BLaER1 treated with 17β-estradiol and CSF1 and Interleukin-3, amounts not matched to agents 10 nM and 100 nM (cell line): ENCODE data around the gene ASCC3.

ENCODE experiments used
- H3K27ac ChIP-seq, 11 experiments: shearing (Covaris generic); formaldehyde crosslinking; 2 replicates each; pipeline ENCODE4 v1.8.1; 2022
- H3K27me3 ChIP-seq, 11 experiments: shearing (Covaris generic); formaldehyde crosslinking; 2 replicates each; pipeline ENCODE4 v1.8.1; 2022
- H3K36me3 ChIP-seq, 11 experiments: shearing (Covaris generic); formaldehyde crosslinking; 2 replicates each; pipeline ENCODE4 v1.8.1; 2022
- H3K4me1 ChIP-seq, 10 experiments: shearing (Covaris generic); formaldehyde crosslinking; 2 replicates each; pipeline ENCODE4 v1.8.1; 2022
- H3K4me2 ChIP-seq, 11 experiments: shearing (Covaris generic); formaldehyde crosslinking; 2 replicates each; pipeline ENCODE4 v1.8.1; 2022
- H3K4me3 ChIP-seq, 10 experiments: shearing (Covaris generic); formaldehyde crosslinking; 2 replicates each; pipeline ENCODE4 v1.8.1; 2022
- H3K9ac ChIP-seq, 11 experiments: shearing (Covaris generic); formaldehyde crosslinking; 2 replicates each; pipeline ENCODE4 v1.8.1; 2022
- H3K9me3 ChIP-seq, 11 experiments: shearing (Covaris generic); formaldehyde crosslinking; replicated peaks in 1 of 11; 2 replicates each; pipeline ENCODE4 v1.8.1; 2022
- H4K20me1 ChIP-seq, 11 experiments: shearing (Covaris generic); formaldehyde crosslinking; 2 replicates each; pipeline ENCODE4 v1.8.1; 2022
- Cebpa-rat ChIP-seq, 11 experiments: shearing (Covaris generic); IDR thresholded peaks; 2 replicates each; pipeline ENCODE4 v1.8.1; 2022

Gene ASCC3

GRCh38 chr6:100724222-100724621 lies 156.9 kb downstream of the ASCC3 start:
- Histone ChIP-seq H3K4me3 (no peak overlapping the region), H3K9me3 (peaks cover 0 to 10% (median 7%) of the 10 kb centered on the region in 11 experiments; a peak in 11 of 22 replicates), H4K20me1 (0 out of 22 replicates have a peak, but pooled peaks cover 0 to 9% (median 0%) of the 10 kb centered on the region in 11 experiments), H3K4me2 (no peak overlapping the region), H3K27ac (no peak overlapping the region), H3K27me3 (no peaks in the 10 kb centered on the region), H3K4me1 (no peaks in the 10 kb centered on the region), H3K9ac (no peak overlapping the region), H3K36me3 (peaks cover 15 to 39% (median 29%) of the 10 kb centered on the region in 11 experiments)
- no peak for TF ChIP-seq Cebpa-rat (IDR thresholded peaks at IDR 0.05)

- Histone ChIP-seq H4K20me1 (no peaks in the 10 kb centered on the region), H3K27ac (no peak overlapping the region), H3K4me3 (no peak overlapping the region), H3K4me2 (no peak overlapping the region), H3K27me3 (no peaks in the 10 kb centered on the region), H3K4me1 (no peaks in the 10 kb centered on the region), H3K9me3 (peaks cover 0 to 10% (median 7%) of the 10 kb centered on the region in 11 experiments; a peak in 11 of 22 replicates), H3K9ac (no peak overlapping the region), H3K36me3 (peaks cover 17 to 58% (median 45%) of the 10 kb centered on the region in 11 experiments)
- no peak for TF ChIP-seq Cebpa-rat (IDR thresholded peaks at IDR 0.05)
Measured at GRCh38 chr6:100721256-100721655, 159.9 kb downstream of the ASCC3 start.

DNA sequence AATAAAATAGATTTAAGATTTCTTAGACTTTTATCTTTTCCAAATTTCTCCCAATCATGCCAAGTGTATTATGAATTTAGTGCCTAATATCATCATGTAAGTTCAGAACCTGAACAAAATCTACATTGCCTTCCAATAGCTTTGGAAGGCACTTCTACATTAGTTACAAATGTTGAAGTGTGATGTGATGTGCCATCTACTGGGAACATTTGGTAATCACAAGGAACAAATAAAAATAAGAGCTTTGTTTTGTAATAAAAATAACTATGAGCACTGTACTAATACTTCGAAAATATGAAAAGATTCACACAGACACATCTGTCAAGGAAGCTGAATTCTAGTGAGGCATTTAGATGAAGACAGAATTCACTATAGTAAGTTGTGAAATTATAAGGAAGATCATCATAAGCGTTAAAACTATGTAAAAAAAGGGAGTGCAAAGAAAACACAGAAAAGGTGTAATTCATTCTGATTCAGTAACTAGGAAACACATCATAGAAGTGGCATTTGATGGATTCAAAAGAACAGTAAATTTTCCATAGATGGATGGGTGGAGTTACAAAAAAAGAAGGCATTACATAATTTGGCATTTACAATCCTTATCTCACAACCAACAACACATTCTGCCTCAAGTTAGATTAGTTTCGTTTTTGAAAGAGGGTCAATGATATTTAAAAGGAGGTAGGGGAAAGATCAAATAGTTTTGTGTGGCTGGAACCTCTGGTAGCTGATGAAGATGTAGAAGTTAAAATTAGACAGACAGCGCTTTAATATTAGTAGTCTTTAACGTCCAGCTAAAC lies 161.0 kb downstream of the ASCC3 start:
- H3K36me3 ChIP-seq = peaks cover 17 to 59% (median 45%) of the 10 kb centered on the region in 11 experiments
- peaks cover 0 to 10% (median 7%) of the 10 kb centered on the region in 11 experiments; a peak in 11 of 22 replicates for H3K9me3 ChIP-seq
- no peak overlapping the region for H3K9ac ChIP-seq
- H4K20me1 ChIP-seq = no peaks in the 10 kb centered on the region
- no peak overlapping the region for H3K4me2 ChIP-seq
- TF ChIP-seq Cebpa-rat (IDR thresholded peaks at IDR 0.05) = no peak
- no peaks in the 10 kb centered on the region for H3K27me3 ChIP-seq
- H3K4me1 ChIP-seq = no peaks in the 10 kb centered on the region
- H3K4me3 ChIP-seq = no peak overlapping the region
- no peak overlapping the region for H3K27ac ChIP-seq

GRCh38 chr6:100712997-100713396 lies 168.1 kb downstream of the ASCC3 start:
- TF ChIP-seq Cebpa-rat (IDR thresholded peaks at IDR 0.05) = no peak
- Histone ChIP-seq H3K27ac (no peak overlapping the region), H3K27me3 (no peaks in the 10 kb centered on the region), H3K36me3 (peaks cover 17 to 86% (median 45%) of the 10 kb centered on the region in 11 experiments; a peak in 19 of 22 replicates), H3K4me3 (no peak overlapping the region), H3K9me3 (no peaks in the 10 kb centered on the region), H4K20me1 (no peaks in the 10 kb centered on the region; a peak in 1 of 22 replicates), H3K9ac (no peak overlapping the region), H3K4me2 (no peak overlapping the region), H3K4me1 (no peaks in the 10 kb centered on the region)

DNA sequence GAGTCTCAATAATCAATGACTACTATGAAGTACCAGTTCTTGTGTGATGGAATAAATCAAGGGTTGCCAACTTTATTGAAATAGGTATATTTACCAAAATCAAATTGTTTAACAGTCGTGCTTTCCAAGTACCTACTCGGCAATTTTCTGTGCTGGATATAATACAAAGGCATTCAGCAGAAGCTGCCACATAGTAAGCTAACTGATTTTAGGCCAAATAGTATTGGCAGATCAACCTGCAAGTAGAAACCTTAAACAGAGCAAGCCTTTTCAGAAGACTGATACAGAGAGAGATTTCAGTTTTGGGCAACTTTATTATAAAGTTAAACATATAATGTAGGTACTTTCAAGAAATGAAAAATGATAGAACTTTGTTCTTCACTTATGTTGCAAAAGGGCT lies 174.6 kb downstream of the ASCC3 start:
- TF ChIP-seq Cebpa-rat (IDR thresholded peaks at IDR 0.05) = no peak
- Histone ChIP-seq H3K36me3 (peaks cover 2 to 72% (median 26%) of the 10 kb centered on the region in 11 experiments), H3K4me2 (no peak overlapping the region), H3K9ac (no peak overlapping the region), H3K27me3 (no peaks in the 10 kb centered on the region), H3K9me3 (peaks cover 9 to 13% (median 10%) of the 10 kb centered on the region in 11 experiments; a peak in 21 of 22 replicates), H3K4me3 (no peak overlapping the region), H3K4me1 (no peaks in the 10 kb centered on the region), H4K20me1 (no peaks in the 10 kb centered on the region; a peak in 1 of 22 replicates), H3K27ac (no peak overlapping the region)

GRCh38 chr6:100704961-100705360 lies 176.2 kb downstream of the ASCC3 start:
- Histone ChIP-seq H3K36me3 (peaks cover 17 to 73% (median 36%) of the 10 kb centered on the region in 11 experiments), H3K4me1 (no peaks in the 10 kb centered on the region), H3K27ac (no peak overlapping the region), H4K20me1 (no peaks in the 10 kb centered on the region; a peak in 1 of 22 replicates), H3K27me3 (no peaks in the 10 kb centered on the region), H3K4me3 (no peak overlapping the region), H3K9ac (no peak overlapping the region), H3K9me3 (peaks cover 24 to 29% (median 25%) of the 10 kb centered on the region in 11 experiments), H3K4me2 (no peak overlapping the region)
- no peak for TF ChIP-seq Cebpa-rat (IDR thresholded peaks at IDR 0.05)

DNA sequence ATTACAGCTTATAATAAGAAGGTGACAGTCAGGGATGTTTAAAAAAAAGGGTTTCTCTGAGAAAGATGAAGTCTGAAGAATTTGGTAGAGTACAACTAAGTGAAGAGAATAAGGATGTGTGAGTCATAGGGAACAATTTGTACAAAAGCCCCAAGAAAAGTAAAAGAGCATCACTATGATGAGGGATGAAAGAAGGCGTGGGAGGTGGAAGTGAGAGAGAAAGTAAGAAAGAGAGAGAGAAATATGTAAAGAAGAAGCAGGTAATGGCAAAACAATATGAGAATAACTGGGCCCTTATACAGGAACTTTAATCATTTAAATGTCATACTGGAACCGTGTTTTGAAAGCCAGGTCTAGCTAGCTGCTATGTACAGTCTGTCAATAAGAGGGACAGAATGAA lies 179.4 kb downstream of the ASCC3 start:
- no peaks in the 10 kb centered on the region for H4K20me1 ChIP-seq
- H3K9me3 ChIP-seq = peaks cover 33 to 40% (median 37%) of the 10 kb centered on the region in 11 experiments
- H3K4me1 ChIP-seq = no peaks in the 10 kb centered on the region
- no peak overlapping the region for H3K4me2 ChIP-seq
- H3K4me3 ChIP-seq = no peak overlapping the region
- H3K36me3 ChIP-seq = peaks cover 28 to 62% (median 46%) of the 10 kb centered on the region in 11 experiments
- H3K9ac ChIP-seq = no peak overlapping the region
- no peaks in the 10 kb centered on the region for H3K27me3 ChIP-seq
- TF ChIP-seq Cebpa-rat (IDR thresholded peaks at IDR 0.05) = no peak
- no peak overlapping the region for H3K27ac ChIP-seq

DNA sequence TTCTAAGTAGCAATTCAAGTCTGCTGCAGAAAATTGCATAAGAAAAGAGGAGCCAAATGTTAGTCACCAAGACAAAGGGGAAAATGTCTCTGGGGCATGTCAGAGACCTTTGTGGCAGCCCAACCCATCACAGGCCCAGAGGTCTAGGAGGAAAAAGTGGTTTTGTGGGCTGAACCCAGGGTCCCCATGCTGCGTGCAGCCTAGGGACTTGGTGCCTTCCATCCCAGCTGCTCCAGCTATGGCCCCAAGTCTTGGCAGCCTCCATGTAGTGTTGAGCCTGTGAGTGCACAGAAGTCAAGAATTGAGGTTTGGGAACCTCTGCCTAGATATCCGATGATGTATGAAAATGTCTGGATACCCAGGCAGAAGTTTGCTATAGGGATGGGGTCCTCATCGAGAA lies 181.1 kb downstream of the ASCC3 start:
- TF ChIP-seq Cebpa-rat (IDR thresholded peaks at IDR 0.05) = no peak
- no peaks in the 10 kb centered on the region for H3K4me1 ChIP-seq
- peaks cover 33 to 40% (median 37%) of the 10 kb centered on the region in 11 experiments for H3K9me3 ChIP-seq
- H4K20me1 ChIP-seq = no peaks in the 10 kb centered on the region
- no peak overlapping the region for H3K4me2 ChIP-seq
- H3K4me3 ChIP-seq = no peak overlapping the region
- no peak overlapping the region for H3K27ac ChIP-seq
- no peaks in the 10 kb centered on the region for H3K27me3 ChIP-seq
- no peak overlapping the region for H3K9ac ChIP-seq
- H3K36me3 ChIP-seq = peaks cover 28 to 54% (median 44%) of the 10 kb centered on the region in 11 experiments

DNA sequence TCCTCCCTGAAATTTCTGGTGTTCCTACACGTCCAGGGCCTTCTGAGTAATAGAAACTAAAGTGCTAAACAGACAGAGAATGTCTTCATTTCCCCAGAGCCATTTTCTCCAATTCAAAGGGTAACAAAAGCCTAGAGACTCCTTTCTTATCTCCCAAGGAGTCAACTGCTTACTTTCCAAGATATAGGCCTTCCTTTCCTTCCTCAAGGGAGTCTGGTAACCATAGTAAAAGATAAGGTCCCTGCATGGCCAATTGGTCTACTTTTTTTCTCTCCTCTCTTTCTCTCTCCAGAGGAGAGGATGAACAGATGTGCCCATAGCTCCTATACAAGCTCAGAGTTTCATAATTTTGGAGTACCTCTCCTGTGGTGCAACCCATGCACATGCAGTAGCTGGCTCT lies 185.7 kb downstream of the ASCC3 start:
- Histone ChIP-seq H3K9me3 (peaks cover 14 to 18% (median 16%) of the 10 kb centered on the region in 11 experiments), H4K20me1 (no peaks in the 10 kb centered on the region), H3K9ac (no peak overlapping the region), H3K27me3 (no peaks in the 10 kb centered on the region), H3K4me2 (no peak overlapping the region), H3K4me1 (no peaks in the 10 kb centered on the region), H3K27ac (no peak overlapping the region), H3K36me3 (peaks cover 15 to 28% (median 18%) of the 10 kb centered on the region in 11 experiments), H3K4me3 (no peak overlapping the region)
- TF ChIP-seq Cebpa-rat (IDR thresholded peaks at IDR 0.05) = no peak
